Fibroblast of gingiva (primary cell): ENCODE measurements around the gene KRT10.
"Not testable (repeated sequence)": the region's sequence is repeated elsewhere in the genome, so short reads cannot be mapped to it uniquely, and the experiment has no call there.

ENCODE experiments used
- DNase-seq: peaks from one replicate; pipeline ENCODE4 v3.0.0-alpha.2; 2011; ENCODE audit warnings: low read depth

Gene KRT10

GRCh38 chr17:40832840-40833239 lies 10.4 kb upstream of the KRT10 start:
- no peak for DNase-seq

GRCh38 chr17:40830085-40830776 lies 7.8 kb upstream of the KRT10 start:
- no peak for DNase-seq

GRCh38 chr17:40828454-40829044 lies 6.1 kb upstream of the KRT10 start:
- peak; percentile 46 for DNase-seq

GRCh38 chr17:40827746-40828453 lies 5.5 kb upstream of the KRT10 start:
- DNase-seq, result peak; percentile 14

- peak; percentile 25 for DNase-seq
These were observed 3.2 kb upstream of the KRT10 start for GRCh38 chr17:40825599-40825998.

GRCh38 chr17:40824015-40824832 lies 1.8 kb upstream of the KRT10 start:
- no peak for DNase-seq

GRCh38 chr17:40821536-40821935 lies 878 bp downstream of the KRT10 start:
- no peak for DNase-seq

GRCh38 chr17:40820228-40820838 lies 2.1 kb downstream of the KRT10 start:
- no peak for DNase-seq

- peak; percentile 6 for DNase-seq
These were observed 2.8 kb downstream of the KRT10 start for GRCh38 chr17:40819528-40820125.

- peak; percentile 89 for DNase-seq
These were observed 3.5 kb downstream of the KRT10 start for GRCh38 chr17:40818733-40819527.

- DNase-seq, result no peak
These were observed 4.1 kb downstream of the KRT10 start for GRCh38 chr17:40818343-40818732.

- DNase-seq, result no peak
These were observed 5.2 kb downstream of the KRT10 start for GRCh38 chr17:40817103-40817682.

GRCh38 chr17:40816569-40816968 lies 5.8 kb downstream of the KRT10 start:
- DNase-seq, result no peak

- DNase-seq, result no peak
These were observed 7.0 kb downstream of the KRT10 start for GRCh38 chr17:40815381-40815780.

- not testable (repeated sequence) for DNase-seq
These were observed 7.8 kb downstream of the KRT10 start for GRCh38 chr17:40814657-40815056.

GRCh38 chr17:40813804-40814203 lies 8.6 kb downstream of the KRT10 start:
- DNase-seq, result no peak

- DNase-seq, result no peak
These were observed 9.8 kb downstream of the KRT10 start for GRCh38 chr17:40812639-40813038.

GRCh38 chr17:40810494-40810893 lies 11.9 kb downstream of the KRT10 start:
- no peak for DNase-seq

- no peak for DNase-seq
These were observed 12.5 kb downstream of the KRT10 start for GRCh38 chr17:40809721-40810421.

GRCh38 chr17:40806131-40806530 lies 16.3 kb downstream of the KRT10 start:
- DNase-seq, result no peak
